ENCODE data around the gene TNPO1. TPM values are rescaled to one million over a fixed set of nuclear protein-coding genes. Genes with fewer than 3 reads are reported as not detected.
A peak's percentile ranks its signal among the peaks of the same experiment; 100 is the strongest.
"Not testable (repeated sequence)": the region's sequence is repeated elsewhere in the genome, so short reads cannot be mapped to it uniquely, and the experiment has no call there.

Gene TNPO1
- total RNA-seq, 1 experiment from 2014 or later = 127 TPM

DNA sequence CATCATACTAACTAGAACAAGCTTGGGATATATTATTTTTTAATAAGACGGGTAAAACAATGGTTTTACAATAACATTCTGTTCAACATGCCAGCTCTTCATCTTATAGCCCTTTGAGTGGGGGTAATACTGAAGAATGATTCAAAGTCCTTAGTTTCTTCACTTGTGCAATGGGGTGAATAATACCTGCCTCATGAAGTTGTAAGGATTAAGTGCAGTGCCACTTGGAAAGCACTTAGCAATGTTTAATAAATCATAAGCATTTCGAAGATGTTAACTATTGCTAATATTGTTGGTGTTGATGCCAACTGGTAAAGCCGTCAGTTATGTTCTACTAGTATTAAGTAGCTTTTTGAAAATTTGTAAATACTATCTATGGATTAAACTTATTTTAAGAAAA, 38.0 kb downstream of the TNPO1 start:
- no peak for DNase-seq (ENCODE audit: low read depth)

DNA sequence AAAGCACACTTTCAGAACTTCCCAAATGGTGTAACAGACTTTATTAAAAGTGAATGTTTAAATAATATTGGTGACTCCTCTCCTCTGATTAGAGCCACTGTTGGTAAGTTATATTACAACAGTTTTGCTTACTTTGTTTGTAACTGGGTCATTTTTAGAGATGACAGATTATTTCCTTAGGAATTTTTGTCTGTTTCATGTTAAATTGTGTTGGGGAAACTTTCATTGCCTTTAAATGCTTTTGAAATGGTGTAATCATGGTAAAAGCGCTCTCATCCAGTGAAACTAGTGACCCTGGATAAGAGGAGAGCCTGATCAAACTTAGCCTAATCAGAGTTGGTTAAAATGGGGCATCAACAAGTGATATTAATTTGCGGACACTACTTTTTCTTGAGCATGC, 39.4 kb downstream of the TNPO1 start:
- DNase-seq (ENCODE audit: low read depth) = no peak

DNA sequence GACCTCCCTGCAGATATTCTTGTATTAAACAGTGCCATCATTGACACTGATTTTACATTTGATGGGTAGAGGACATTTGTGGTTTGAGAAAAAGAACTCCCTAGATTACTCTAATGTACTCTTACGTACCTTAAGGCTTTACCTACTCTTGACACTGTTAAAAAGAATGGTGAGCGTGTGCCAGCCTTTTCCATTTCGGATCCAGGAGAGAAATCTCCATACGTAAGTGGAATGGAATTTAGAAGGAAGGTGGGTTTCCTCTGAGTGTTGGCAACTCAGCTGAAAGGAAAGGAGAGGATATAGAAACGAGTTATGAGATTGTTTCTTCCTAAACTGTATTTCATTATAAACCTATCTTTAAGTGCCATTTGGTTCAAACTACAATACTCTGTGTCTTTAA, 40.9 kb downstream of the TNPO1 start:
- no peak for DNase-seq (ENCODE audit: low read depth)

DNA sequence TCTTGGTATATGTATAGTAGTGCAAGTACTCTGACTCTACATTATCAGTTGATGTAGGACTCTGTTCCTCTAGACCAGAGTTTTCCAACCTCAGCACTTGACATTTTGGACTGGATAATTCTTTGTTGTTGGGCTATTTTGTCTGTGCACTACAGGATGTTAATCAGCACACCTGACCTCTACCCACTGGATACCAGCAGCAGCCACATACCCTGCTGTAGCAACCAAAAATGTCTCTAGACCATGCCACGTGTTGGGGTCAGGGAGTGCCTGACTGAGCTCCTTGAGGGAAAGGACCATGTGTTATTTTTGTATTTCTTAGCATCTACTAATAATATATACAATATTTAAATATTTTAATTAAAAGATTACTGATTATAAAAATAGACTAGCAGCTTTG, 42.7 kb downstream of the TNPO1 start:
- DNase-seq (ENCODE audit: low read depth) = no peak

DNA sequence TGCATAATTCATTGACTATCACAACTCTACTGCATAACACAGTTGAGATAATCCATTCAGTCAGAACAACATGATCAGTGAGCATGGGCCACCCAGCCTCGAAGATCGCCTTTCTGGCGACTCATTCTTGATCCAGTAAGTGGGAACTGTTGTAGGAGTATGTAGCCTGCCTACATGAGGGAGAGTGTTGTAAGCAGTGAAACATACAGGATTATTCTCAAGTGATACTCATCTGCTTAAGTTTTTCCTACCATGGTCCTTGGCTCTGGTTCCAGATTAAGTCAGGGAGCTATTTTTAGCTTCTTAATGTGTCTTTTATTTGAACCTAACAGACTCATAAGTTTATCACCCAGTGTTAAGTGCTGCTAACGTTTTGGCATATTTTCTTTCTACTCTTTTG, 44.0 kb downstream of the TNPO1 start:
- DNase-seq (ENCODE audit: low read depth) = peak; percentile 16

DNA sequence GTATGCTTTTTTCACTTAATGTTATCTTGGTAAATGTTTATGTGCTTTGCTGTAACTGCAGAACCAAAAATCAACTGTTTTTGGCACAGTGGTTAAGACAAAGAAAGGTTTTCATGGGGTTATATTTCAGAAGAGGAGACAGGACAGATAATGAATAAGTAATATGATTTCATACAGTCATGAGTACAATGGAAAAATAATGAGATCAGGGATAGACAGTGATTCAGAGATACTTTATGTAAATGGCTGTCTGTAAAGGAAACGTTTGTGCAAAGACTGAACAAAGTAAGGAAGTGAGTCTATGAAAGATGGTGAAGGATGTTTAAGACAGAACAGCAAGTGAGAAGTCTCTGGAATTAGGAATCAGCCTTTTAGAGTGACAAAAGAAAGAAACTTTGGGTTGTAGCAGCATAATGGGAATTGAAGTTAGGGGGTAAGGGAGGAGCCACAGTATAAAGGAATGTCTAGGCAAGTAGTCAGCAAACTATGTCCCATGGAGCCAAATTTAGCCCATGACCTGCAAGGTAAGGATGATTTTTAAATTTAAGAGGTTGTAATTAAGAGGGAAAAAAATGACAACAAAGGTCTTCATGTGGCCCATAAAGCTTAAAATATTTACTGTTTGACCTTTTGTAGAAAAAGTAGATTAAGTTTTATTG, 55.0 kb downstream of the TNPO1 start:
- peak; percentile 5 for DNase-seq (ENCODE audit: low read depth)

DNA sequence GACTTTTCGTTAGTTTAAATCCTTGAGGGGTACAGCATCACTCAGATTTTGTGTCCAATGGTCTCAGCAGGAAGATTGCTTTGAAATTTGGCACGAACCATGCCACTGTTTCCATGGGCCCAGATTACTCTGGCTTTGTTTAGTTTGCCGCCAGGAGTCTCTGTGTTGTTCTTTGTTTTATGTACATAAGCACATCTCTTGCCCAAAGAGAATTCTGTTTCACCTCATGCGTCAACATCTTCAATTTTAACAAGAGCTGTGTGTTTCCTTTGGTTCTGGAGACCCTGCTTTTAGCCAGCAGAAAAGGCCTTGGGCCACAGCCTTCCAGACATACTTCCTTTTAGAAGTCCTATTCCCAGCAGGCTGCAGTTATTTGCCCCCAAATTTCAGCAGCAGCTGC, 62.4 kb downstream of the TNPO1 start:
- no peak for DNase-seq (ENCODE audit: low read depth)

DNA sequence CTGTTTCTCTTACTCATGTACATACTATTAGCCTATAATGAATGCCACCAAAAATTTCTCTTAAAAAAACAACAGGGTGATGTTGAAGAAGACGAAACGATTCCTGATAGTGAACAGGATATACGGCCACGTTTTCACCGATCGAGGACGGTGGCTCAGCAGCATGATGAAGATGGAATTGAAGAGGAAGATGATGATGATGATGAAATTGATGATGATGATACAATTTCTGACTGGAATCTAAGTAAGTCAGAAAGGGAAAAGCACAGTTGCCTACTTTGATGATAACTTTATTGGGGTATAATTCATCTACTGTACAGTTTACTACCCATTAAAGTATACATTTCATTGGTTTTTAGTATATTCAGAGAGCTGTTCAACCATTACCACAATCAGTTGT, 66.5 kb downstream of the TNPO1 start:
- DNase-seq (ENCODE audit: low read depth) = no peak

DNA sequence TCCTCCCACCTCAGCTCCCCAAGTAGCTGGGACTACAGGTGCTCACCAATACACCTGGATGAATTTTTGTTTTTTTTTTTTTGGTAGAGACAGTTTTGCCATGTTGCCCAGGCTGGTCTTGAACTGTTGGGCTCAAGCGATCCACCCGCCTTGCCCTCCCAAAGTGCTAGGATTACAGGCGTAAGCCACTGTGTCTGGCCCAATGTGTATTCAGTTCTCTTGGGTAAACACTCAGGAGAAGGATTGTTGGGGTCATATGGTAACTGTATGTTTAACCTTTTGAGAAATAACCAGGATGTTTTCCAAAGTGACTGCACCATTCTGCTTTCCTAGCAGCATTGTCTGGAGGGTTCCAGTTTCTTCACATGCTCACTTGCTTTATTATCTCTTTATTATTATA, 67.4 kb downstream of the TNPO1 start:
- no peak for DNase-seq (ENCODE audit: low read depth)

DNA sequence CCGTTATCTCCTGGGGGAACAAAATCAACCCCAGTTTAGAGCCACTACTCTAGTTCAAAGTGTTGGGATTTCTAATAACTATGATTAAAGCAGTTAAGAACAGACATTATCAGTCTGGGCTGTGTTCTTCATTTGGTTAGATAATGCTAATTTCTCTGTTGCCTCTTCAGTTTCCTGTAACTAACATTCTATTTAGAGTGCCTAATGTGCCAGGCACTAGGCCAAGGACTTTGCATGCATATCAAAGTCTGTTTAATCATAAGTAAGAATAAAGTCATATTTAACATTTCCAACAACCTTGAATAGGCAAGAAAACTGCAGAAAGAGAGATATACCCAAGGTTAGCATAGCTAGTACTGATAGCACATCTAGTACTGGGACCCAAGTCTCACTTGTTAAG, 68.4 kb downstream of the TNPO1 start:
- DNase-seq (ENCODE audit: low read depth) = no peak

DNA sequence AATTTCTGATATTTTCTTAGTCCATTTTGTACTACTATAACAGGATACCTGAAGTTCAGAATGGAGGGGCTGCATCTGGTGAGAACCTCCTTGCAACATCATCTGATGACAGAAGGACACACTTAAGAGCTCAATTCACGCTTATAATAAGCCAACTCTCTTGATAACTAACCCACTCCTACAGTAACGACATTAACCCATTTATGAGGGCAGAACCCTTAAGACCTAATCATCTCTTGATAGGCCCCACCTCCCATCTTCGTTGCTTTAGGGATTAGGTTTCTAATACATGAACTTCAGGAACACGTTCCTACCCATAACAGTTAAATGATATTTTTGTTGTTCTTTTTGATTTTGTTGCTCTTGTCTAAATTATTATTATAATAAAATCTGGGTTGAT, 69.4 kb downstream of the TNPO1 start:
- no peak for DNase-seq (ENCODE audit: low read depth)

DNA sequence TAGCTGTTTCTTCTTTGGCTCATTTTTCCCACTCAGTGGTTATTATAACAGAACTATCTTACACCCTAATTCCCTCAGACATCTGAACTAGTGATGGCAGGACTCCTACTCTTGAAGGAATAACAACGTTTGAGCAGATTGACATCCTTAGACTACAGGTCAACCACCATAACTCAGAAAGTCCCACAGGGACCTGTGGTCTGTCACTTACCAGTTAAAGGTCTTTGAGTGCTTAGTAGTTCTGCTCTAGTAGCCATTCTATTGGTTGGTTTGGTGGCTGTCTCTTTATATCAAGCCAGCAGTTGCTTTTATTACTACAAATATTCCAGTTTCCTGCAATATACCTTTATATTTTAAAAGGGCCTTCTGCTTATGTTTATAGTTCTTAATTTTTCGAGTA, 72.1 kb downstream of the TNPO1 start:
- no peak for DNase-seq (ENCODE audit: low read depth)

DNA sequence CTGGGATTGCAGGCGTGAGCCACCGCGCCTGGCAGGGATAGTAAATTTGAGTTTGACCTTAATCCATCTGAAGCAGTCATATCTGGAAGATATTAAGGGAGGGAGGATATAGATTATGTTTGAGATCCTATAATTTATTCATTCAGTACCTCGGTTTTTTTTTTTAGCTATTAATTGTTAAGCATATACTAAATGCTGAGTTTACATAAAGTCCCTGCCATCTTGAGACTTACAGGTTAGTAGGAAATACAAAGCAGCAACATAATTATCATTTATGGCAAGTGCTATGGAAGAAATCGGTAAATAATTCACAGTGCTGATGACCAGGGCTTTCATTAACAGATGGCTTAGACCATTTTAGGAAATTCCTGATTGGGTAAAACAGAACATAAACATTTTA, 72.9 kb downstream of the TNPO1 start:
- DNase-seq (ENCODE audit: low read depth) = no peak

DNA sequence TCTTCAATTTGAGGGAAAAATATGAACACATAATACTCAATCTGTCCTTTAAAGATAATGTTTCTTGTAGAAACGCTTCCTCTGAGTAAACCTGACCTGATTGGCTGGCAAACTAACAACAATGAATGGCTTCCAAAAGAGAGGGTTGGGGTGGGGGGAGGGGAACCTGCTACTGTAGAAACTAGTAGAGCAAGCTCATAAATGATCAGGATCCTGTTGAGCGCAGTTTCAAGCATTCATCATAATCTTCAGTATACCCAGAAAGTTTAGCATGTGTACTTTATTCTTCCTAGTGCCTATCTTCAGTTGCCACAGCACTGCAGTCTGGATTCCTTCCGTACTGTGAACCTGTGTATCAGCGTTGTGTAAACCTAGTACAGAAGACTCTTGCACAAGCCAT, 76.4 kb downstream of the TNPO1 start:
- no peak for DNase-seq (ENCODE audit: low read depth)

DNA sequence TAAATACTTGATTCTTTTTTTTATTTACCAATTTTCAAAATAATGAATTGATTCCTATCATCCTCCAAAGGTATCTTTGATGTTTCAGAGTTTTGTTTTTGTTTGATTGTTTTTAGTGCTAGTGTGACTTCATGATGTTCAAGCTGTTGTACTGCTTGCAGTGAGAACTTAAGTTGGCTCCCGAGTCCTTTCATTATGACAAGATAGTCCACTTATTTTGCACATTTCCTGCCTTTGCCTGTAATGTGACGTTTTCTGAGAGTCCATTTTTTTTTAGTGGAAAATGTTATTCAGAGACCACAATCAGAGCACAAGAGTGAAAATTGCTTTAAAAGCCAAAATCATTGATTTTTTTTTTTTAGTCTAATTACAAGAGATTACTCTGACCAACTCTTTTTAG, 79.3 kb downstream of the TNPO1 start:
- no peak for DNase-seq (ENCODE audit: low read depth)

DNA sequence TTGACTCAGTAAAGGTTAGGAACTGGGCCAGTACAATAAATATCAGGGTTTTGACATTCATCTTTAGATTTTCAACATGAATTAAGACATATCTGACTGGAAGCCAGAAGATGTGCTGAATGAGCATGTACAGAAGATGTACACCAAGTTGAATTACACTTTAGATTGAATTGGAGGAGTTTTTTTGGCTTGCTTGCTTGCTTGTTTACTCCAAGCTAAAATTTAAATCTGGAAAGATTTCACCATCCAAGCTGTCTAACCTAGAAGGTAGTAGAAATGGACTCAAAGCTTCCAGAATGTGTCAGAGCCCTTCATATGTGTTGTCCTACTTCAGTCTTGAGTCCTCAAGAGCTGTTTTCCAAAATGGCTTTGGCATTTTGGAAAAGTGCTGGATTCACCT, 90.3 kb downstream of the TNPO1 start:
- DNase-seq (ENCODE audit: low read depth) = no peak

DNA sequence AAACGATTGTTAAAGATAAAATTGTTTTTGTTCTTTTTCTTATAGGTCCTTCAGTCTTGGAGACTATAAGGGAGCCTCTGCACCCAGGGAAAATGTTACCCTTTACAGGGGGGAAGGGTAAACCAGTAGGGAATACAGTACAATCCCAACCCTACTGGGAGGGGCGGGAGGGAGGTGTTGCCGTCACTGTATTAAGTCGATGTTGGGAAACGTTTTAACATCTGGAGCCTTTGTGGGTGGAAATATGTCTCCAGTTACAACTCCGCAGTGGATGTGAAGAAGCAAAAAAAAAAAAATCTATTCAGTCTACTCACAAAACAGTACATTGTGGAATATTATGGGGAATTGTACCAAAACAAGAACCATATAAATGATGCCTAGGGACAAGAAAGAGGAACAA, 92.2 kb downstream of the TNPO1 start:
- no peak for DNase-seq (ENCODE audit: low read depth)

DNA sequence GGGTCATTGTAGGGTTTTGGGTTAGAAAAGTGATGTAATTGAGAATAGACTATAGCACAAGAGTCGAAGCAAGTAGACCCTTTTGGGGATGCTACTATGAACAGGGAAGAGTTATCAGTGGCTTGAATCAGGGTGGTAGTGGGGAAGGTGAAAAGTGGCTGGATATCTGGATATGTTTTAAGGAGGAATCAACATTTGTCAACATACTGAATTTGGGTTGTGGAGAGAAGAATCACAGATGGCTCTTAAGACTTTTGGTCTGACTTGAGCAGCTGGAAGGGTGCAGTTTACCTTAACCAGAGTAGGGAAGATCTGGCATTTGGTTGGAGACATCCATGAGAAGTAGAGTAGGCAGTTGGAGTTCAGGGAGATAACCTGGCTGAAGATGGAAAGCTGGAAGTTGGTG, 100.9 kb downstream of the TNPO1 start:
- no peak for DNase-seq (ENCODE audit: low read depth)

DNA sequence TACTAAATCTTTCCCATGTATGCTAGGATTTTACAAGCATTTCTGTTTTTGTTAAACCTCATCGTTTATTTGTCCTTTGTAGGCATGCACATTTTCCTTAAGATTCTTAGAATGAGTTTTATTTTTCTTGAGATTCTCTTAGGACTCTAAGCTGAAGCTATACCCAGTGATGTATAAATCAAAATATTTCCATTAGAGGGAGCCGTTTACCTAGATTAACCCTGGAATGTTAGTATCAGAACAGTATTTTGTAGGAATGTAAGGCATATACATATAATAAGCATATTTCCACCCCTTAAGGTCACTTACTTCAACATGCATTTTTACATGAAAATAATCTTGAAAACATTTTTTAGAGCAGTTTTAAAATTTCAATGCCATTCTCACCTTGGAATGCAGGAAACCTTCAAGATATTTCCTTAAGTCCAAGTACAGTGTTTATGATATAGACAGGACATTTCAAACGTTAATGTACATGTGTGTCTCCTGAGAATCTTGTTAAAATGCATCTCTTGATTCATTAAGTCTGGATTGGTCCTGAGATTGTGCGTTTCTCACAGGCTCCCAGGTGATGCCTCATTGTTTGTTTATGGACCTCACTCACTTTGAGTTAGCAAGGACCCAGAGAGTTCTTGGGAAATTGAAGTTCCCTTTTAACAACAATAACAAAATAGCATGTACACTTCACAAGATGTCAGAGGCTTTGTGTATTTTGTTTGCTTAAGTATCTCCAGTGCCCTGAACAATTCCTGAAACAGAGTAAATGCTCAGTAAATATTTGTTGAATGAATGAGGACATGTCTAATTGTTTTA, 104.4 kb downstream of the TNPO1 start:
- DNase-seq (ENCODE audit: low read depth) = peak; percentile 30

DNA sequence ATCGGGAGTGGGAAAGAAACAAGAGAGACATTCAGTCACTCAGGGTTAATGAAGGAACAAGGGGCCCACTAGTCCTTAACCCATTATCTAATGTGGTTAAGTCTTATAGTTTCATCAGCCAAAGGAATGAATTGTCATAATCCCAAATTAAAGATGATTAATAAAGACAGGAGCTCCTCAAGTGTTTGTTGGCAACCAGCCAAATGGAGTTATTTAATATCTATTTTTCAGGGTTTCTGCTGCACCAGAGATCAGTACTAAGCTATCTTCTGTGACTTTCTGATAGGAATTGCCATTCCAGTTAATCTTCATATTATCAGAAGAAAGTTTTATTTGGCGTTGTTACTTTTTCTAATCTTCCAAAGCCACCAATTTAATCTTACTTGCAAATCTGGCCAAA, 105.4 kb downstream of the TNPO1 start:
- DNase-seq (ENCODE audit: low read depth) = no peak

DNA sequence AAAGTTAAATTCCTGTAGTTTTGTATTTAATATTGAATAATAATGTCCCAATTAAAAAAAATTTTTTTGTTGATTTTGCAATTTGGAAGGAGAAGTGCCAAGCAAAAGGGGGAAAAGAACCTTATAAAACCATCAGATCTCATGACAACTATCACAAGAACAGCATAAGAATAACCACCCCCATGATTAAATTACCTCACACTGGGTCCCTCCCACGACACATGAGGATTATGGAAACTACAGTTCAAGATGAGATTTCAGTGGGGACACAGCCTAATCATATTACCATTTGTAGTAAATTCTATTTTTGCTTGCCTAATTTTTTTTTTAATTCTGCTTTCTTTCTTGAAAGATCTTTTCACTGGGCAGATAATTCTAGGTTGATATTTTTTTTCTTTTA, 106.0 kb downstream of the TNPO1 start:
- no peak for DNase-seq (ENCODE audit: low read depth)

DNA sequence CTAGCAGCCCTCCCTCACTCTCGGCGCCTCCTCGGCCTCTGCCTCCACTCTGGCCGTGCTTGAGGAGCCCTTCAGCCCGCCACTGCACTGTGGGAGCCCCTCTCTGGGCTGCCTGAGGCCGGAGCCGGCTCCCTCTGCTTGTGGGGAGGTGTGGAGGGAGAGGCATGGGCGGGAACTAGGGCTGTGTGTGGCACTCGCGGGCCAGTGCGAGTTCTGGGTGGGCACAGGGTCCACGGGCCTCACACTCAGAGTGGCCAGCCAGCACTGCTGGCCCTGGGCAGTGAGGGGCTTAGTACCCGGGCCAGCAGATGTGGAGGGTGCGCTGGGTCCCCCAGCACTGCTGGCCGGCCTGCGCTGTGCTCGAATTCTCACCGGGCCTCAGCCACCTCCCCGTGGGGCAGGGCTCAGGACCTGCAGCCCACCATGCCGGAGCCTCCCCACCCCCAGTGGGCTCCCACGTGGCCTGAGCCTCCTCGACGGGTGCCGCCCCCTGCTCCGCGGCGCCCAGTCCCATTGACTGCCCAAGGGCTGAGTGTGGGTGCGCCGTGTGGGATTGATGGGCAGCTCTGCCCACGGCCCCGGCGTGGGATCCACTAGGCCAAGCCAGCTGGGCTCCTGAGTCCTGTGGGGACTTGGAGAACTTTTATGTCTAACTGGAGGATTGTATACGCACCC, 109.0 kb downstream of the TNPO1 start:
- DNase-seq (ENCODE audit: low read depth) = no peak

DNA sequence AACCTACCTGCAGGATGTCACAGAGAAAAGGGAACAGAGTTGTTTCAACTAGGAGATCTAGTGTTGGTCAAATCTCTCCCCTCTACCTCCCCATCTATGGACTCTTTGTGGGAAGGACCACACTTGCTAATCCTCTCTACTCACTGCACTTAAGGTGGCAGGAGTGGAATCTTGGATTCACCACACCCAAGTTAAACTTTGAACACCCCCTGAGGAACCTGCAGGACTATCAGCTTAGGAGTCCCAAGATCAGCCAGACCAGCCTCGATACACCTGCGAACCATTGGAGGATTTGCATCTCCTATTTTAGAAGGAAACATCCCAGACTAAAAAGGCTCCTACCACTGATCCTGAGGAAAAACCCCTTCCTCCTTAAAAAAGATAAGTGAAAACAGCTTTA, 116.2 kb downstream of the TNPO1 start:
- DNase-seq (ENCODE audit: low read depth) = not testable (repeated sequence)
